Dedifferentiated amniotic fluid mesenchymal stem cell (primary cell): ENCODE measurements around the gene TCF4.

Experiments
- DNase-seq: peaks from one replicate; pipeline ENCODE4 v3.0.0-alpha.2; 2016; ENCODE audit errors: extremely low spot score

TCF4 gene

GRCh38 chr18:55503167-55503820 lies 84.7 kb downstream of the TCF4 start:
- DNase-seq, result no peak

DNA sequence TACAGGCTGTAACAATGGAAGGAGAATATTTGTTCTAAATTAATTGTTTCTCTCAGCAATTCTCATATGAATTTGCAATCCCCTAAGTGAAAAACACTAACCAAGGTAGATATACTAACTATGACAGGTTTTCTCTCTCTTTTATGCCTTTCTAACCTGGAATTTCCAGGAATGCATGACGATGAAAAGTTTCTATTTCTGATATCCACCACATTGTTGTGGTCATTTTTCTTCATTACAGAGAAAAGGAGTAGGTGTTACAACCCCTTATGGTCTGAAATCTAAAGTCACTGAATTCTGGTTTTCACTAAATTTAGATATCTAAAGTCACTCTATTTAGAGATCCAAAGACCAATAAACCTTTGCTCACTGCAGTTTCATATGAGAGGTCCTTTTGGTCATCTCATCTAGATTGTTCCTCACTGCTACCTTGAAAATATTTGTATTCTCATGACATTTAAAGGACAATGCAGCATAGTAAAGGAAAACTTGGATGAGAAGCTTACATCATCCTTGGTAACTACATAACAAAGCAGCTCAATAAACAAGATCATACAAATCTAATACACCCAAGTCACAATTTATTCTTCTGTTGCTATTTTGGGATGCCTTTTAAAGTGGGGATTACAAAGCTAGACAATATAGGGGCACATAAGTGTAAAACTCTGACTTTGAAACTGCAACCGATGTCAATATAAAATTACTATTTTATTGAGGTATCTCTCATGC lies 85.8 kb downstream of the TCF4 start:
- no peak for DNase-seq

DNA sequence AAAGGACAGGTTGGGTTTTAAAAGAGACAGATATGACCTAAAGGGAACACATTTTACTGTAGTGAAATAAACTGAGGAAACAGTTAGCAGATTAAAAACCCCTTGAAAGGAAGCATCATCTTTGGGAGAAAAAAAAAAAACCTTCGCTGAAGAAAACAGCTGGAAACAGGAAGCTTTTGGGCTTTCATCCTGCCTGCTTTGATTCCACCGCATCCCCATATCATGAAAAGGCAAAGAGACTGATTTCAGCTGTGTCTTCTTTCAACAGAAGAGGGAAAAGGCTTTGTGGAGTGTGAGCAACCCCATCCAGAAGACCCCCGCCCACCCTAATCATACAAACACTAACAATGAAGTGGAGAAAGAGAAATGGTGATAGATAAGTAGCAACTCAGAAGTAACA lies 86.4 kb downstream of the TCF4 start:
- DNase-seq, result no peak

GRCh38 chr18:55500316-55501086 lies 87.5 kb downstream of the TCF4 start:
- peak; percentile 59 for DNase-seq

DNA sequence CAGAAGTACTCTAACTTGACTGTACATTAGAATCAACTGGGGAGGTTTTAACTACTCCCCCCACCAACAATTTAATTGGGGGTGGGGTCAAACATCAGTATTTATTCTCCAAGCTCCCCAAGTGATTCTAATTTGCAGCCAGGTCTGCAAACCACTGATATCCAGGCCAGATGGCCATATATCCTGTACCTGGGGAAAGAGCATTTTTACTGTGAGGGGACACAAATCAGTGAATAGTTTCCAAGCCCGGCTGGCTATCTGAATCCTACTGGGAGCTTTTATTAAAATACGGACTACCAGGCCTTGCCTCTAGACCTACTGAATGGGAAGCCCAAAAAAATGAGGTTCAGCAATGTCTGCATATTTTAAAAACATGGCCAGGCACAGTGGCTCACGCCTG lies 88.5 kb downstream of the TCF4 start:
- no peak for DNase-seq

DNA sequence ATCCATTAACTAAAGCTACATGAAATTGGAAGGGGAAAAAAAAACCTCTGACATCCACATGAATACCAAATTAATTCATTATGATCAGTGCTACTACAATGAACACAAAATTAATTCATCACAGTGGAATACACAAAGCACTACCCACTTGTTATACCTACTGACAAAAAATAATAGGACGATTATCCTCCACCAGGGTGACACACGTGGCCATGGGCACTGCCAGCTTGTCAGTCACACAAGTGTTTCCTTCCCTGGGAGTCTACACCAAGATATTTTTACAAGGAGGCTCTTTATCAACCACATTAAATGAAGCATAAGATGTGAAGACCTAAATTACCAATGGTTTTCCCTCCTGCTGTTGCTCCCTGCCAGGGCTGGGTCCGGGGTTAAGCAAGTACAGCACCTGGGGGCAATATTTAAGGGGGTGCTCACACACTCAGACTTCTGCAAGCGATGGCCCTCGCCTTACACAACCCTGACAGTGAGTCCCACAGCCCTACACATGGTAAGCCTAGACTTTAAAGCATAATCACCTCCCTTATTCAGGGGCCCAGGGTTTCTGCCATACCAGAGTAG lies 90.1 kb downstream of the TCF4 start:
- DNase-seq, result no peak

- DNase-seq, result no peak
These were observed 93.1 kb downstream of the TCF4 start for GRCh38 chr18:55494899-55495298.

GRCh38 chr18:55494441-55494840 lies 93.6 kb downstream of the TCF4 start:
- no peak for DNase-seq

GRCh38 chr18:55491616-55492015 lies 96.4 kb downstream of the TCF4 start:
- no peak for DNase-seq

- no peak for DNase-seq
These were observed 98.7 kb downstream of the TCF4 start for GRCh38 chr18:55489034-55489986.

GRCh38 chr18:55488473-55488872 lies 99.5 kb downstream of the TCF4 start:
- no peak for DNase-seq

DNA sequence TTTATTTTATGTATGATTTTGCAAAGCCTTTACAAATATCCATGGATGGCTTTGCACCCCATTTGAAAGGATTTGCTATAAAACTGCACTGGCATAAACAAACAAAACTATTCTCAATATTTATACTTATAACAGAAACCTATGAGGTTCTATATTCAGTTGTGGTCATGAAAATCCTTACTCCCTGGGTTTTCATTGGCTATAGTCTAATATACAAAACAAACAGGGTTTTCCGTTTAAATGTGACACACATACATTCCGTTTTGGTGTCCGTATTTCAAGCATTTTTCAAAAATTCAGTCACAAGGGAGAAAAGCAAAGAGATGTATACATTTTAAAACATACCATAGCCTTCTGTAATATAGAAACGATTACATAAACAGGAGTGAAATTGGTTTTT lies 100.0 kb downstream of the TCF4 start:
- no peak for DNase-seq

DNA sequence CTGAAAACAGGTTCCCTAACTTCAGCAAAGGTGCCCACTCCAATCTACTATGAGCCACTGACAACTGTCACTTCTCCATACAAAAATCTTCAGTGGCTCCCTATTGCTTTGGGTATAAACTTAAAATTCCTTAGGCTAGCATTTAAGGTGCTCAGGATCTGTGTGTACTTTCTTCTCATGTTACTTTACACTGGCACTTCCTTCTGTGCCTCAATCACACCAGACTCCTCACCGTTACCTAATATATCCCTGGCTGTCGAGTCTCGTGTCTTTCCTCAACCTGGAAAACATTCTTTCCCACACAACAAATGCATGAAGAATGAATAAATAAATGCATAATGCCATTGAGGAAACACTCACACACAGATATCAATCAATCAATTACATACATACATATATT lies 101.1 kb downstream of the TCF4 start:
- DNase-seq, result no peak

- DNase-seq, result no peak
These were observed 102.3 kb downstream of the TCF4 start for GRCh38 chr18:55485666-55486065.

DNA sequence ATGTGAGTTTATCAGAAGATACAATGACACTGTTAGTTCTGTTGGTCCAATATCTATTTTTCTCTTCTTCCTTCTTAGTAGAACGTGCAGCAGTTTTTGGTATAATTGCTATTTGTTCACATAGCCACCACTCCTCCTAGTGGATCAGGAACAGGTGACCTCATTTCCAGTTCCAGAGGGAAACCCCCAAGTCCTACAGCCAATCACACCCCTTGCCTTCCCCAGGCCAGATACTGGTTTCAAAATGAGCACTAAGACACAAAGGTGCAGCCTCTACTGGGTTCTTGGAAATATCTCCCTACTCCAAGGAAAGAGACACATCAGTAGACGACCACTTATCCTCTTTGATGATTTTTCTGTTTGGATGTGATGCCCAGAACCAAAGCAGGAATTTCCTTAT lies 103.2 kb downstream of the TCF4 start:
- no peak for DNase-seq

DNA sequence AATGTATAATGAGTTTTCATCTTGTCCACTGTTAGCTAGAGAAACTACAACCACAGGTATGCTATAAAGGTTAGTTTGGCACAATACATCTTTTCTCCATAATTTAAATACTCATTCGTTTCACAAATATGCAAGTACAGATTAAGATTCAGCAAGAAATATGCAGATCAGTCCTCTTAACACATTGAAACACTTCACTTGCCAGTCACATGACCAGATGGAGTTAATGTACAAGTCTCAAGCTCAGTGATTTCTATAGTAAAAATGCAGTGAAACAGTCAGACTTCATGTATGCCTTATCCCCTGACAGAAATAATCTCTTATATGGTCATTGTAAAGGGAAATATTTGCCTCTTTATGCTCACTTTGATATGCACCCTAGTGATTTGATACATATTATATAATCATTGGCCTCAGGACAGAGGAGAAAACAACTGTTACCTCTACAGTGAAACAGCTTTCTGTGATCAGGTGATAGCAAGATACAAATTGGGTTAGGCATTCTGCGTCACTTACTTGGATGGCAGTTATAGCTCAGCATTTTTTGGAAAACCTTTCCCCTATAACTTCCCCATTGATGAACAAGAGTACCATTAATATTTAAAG lies 104.6 kb downstream of the TCF4 start:
- no peak for DNase-seq

- no peak for DNase-seq
These were observed 108.2 kb downstream of the TCF4 start for GRCh38 chr18:55479656-55480420.

- no peak for DNase-seq
These were observed 110.0 kb downstream of the TCF4 start for GRCh38 chr18:55477860-55478581.

- no peak for DNase-seq
These were observed 110.5 kb downstream of the TCF4 start for GRCh38 chr18:55477499-55477859.

DNA sequence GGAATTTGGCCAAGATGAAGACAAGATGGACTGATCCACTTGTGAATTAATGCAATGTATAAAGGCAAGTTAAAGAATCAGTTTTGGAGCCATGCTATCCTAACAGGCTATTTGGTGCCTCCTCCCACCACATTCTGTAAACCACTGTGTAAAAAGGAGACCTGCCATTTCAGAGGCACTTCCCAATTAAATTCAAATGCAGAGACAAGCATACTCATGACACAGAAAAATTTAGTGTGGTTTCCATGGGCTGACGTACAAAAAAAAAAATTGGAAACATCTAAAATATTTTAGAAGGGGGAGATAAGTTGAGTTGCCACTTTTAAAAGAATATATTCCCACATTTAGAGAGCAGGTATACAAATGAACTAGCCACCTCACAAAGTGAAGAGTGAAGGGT lies 112.1 kb downstream of the TCF4 start:
- no peak for DNase-seq
